Stimulated activated naive B cell treated with anti-CD40 and anti-IgM and Interleukin-4, amounts not matched to agents 10 μg/mL and 1 μg/mL and 100 μg/mL, for 72 hours (primary cell): Measurements from ENCODE around the gene LAMB4.

Source experiments
- ATAC-seq, 2 donors: fragments of 150-1000 bp; cut with Tn5 transposase; replicated peaks; 2 replicates each; pipeline ENCODE4 v1.10.0; 2021; ENCODE audit warnings: moderate library complexity in 1 of 2
- DNase-seq: peaks from one replicate; pipeline ENCODE4 v3.0.0; 2021
- H3K27ac Mint-ChIP-seq: one replicate; pipeline ENCODE4 v1.8.0; 2022; ENCODE audit warnings: mild to moderate bottlenecking, mixed read lengths
- H3K27me3 Mint-ChIP-seq, 2 donors: one replicate each; pipeline ENCODE4 v1.8.0; 2022; ENCODE audit warnings: mixed read lengths in 2 of 2
- H3K36me3 Mint-ChIP-seq, 2 donors: one replicate each; pipeline ENCODE4 v1.8.0; 2022; ENCODE audit warnings: mixed read lengths in 2 of 2, mild to moderate bottlenecking in 1 of 2
- H3K4me1 Mint-ChIP-seq, 2 donors: one replicate each; pipeline ENCODE4 v1.8.0; 2022; ENCODE audit warnings: mixed read lengths in 2 of 2, mild to moderate bottlenecking in 1 of 2
- H3K4me3 Mint-ChIP-seq, 2 donors: one replicate each; pipeline ENCODE4 v1.8.0; 2022; ENCODE audit warnings: mild to moderate bottlenecking in 2 of 2, mixed read lengths in 2 of 2, moderate library complexity in 1 of 2
- H3K9me3 Mint-ChIP-seq, 2 donors: one replicate each; pipeline ENCODE4 v1.8.0; 2022; ENCODE audit warnings: mixed read lengths in 2 of 2, mild to moderate bottlenecking in 1 of 2

Gene LAMB4

GRCh38 chr7:108147031-108147563 is 16.9 kb upstream of the LAMB4 start:
- ATAC-seq, result no peak
- Mint-ChIP-seq H3K9me3 (no peaks in the 10 kb centered on the region), H3K4me3 (no peak overlapping the region), H3K36me3 (no peaks in the 10 kb centered on the region), H3K4me1 (no peaks in the 10 kb centered on the region), H3K27me3 (peaks cover 12 to 19% of the 10 kb centered on the region in 2 donors), H3K27ac (no peak overlapping the region)
- DNase-seq, result no peak

DNA sequence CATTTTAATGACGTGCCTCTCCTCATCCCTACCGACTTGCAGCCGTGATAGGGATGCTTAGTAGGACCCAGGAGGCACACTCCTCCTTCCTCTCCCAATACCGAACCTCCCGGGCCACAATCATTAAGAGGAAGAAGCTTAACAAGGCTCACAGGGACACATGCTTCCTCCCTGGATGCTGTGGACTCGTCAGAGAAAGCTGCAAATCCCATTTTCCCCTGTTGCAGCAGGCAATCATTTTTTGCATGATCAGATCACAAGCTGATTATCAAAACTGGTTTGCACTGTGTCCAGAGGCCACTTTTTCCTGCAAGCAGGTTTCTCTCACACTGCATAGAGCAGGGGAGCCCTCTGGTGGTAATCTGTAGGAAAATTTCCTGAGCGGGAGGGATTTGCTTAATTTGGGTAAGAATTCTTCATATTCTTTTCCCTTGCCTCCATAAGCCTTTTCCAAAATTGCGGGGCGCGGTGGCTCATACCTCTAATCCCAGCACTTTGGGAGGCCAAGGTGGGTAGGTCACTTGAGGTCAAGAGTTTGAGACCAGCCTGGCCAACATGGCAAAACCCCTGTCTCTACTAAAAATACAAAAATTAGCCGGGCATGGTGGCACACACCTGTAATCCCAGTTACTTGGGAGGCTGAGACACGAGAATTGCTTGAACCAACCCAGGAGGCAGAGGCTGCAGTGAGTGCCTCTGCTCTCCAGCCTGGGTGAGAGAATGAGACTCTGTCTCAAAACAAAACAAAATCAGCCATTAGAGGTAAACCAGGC is 16.1 kb upstream of the LAMB4 start:
- DNase-seq (peak; percentile 39), ATAC-seq (peak; percentile 72 to 73)
- H3K4me1 Mint-ChIP-seq, result no peaks in the 10 kb centered on the region
- H3K27ac Mint-ChIP-seq, result no peak overlapping the region
- no peak overlapping the region for H3K4me3 Mint-ChIP-seq
- no peaks in the 10 kb centered on the region for H3K9me3 Mint-ChIP-seq
- H3K27me3 Mint-ChIP-seq, result peaks cover 10 to 15% of the 10 kb centered on the region in 2 donors
- no peaks in the 10 kb centered on the region for H3K36me3 Mint-ChIP-seq

- DNase-seq (no peak), ATAC-seq (no peak)
- Mint-ChIP-seq H3K4me1 (no peaks in the 10 kb centered on the region), H3K4me3 (no peak overlapping the region), H3K27me3 (peaks cover 10 to 15% of the 10 kb centered on the region in 2 donors), H3K9me3 (no peaks in the 10 kb centered on the region), H3K36me3 (no peaks in the 10 kb centered on the region), H3K27ac (no peak overlapping the region)
Measured at GRCh38 chr7:108145401-108145800, 15.2 kb upstream of the LAMB4 start.

DNA sequence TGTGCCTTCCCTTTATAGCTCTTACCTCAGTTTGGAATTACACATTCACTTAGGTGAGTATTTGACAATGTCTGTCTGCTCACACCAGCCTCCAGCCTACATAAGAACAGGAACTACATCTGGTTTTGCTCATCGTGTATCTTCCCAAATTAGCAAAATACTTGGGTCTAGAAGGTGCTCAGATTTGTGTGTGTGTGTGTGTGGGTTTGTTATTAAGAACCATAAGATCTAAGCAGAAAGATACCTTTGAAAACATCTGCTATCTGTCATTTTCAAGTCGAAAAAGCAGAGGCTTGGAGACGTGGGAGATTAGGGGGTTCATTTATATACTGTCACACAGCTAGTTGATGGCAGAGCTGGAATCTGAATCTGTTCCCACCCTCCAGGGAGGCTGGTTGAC is 14.8 kb upstream of the LAMB4 start:
- H3K27me3 Mint-ChIP-seq, result peaks cover 10% of the 10 kb centered on the region in 2 donors
- no peaks in the 10 kb centered on the region for H3K9me3 Mint-ChIP-seq
- no peaks in the 10 kb centered on the region for H3K4me1 Mint-ChIP-seq
- no peak overlapping the region for H3K27ac Mint-ChIP-seq
- ATAC-seq (no peak), DNase-seq (no peak)
- H3K36me3 Mint-ChIP-seq, result no peaks in the 10 kb centered on the region
- no peak overlapping the region for H3K4me3 Mint-ChIP-seq

- Mint-ChIP-seq H3K9me3 (no peaks in the 10 kb centered on the region), H3K4me1 (no peaks in the 10 kb centered on the region)
Measured at GRCh38 chr7:108143658-108144420, 13.7 kb upstream of the LAMB4 start.

DNA sequence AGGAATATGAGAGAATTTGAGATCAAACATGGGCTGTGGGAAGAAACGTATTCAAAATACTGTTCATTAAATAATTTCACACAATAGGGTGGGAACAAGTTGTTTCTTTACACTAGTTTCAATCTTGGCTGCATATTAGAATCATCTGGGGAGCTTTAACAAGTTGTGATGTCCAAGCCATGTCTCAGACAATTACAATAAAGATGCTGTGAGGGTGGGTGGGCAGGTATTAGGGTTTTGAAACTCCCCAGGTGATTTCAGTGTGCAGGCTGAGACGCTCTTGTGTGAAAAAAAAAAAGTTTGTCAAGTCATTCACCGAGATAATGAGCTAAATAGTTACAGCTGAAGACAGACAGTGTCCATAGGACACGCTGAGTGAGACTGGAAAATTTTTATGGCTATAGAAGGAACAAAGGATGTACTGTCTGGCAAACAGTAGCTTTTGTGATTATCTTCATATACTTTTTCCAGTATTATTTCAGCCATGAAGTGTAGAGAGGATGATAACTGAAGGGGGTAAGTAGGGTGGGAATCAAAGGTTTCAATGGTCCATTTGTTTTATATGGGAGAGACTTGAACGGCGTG is 12.6 kb upstream of the LAMB4 start:
- DNase-seq, result no peak
- Mint-ChIP-seq H3K9me3 (no peaks in the 10 kb centered on the region), H3K4me3 (no peak overlapping the region), H3K4me1 (peaks cover 4% of the 10 kb centered on the region in 2 donors), H3K27ac (no peak overlapping the region), H3K27me3 (peaks cover 5 to 10% of the 10 kb centered on the region in 2 donors), H3K36me3 (no peaks in the 10 kb centered on the region)
- ATAC-seq, result no peak

More at GRCh38 chr7:108143658-108144420, 13.7 kb upstream of the LAMB4 start:
- no peak for ATAC-seq
- Mint-ChIP-seq H3K27me3 (peaks cover 5 to 10% of the 10 kb centered on the region in 2 donors), H3K27ac (no peak overlapping the region), H3K36me3 (no peaks in the 10 kb centered on the region), H3K4me3 (no peak overlapping the region)
- no peak for DNase-seq

DNA sequence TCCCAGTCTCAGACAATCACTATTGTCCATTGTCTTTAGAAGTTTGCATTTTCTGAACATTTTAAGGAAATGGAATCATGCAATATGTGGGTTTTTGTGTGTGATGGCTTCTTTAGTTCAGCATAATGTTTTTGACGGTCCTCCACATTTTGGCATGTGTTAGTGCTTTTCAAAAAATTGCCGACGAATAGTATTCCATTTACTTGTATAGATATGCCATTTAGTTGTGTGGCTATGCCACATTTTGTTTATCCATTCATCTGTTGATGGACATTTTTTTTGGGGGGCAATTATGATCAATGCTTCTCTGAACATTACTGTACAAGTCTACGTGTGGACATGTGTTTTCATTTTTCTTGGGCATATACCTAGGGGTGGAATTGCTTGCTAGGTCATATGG is 12.0 kb upstream of the LAMB4 start:
- Mint-ChIP-seq H3K9me3 (peaks cover 0 to 2% of the 10 kb centered on the region in 2 donors), H3K27ac (no peak overlapping the region), H3K4me3 (no peak overlapping the region), H3K4me1 (peaks cover 7 to 10% of the 10 kb centered on the region in 2 donors), H3K27me3 (peaks cover 5 to 9% of the 10 kb centered on the region in 2 donors), H3K36me3 (peaks cover 0 to 5% of the 10 kb centered on the region in 2 donors)
- DNase-seq (no peak), ATAC-seq (no peak)

DNA sequence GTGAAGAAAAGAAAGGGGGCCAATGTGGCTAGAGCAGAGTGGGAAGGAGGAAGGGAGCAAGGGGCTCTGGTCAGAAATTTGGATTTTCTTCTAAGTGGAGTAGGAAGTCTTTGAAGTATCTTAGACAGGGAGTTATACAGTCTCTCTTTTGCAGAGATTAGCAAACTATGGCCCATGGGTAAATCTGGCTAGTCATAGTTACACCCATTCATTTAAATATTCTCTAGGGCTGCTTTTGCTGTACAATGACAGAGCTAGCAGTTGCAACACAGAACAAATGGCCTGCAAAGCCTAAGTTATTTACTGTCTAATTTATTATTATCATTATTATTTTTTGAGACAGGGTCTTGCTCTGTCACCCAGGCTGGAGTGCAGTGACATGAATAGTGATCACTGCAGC is 10.5 kb upstream of the LAMB4 start:
- H3K4me1 Mint-ChIP-seq, result peaks cover 15 to 23% of the 10 kb centered on the region in 2 donors

DNA sequence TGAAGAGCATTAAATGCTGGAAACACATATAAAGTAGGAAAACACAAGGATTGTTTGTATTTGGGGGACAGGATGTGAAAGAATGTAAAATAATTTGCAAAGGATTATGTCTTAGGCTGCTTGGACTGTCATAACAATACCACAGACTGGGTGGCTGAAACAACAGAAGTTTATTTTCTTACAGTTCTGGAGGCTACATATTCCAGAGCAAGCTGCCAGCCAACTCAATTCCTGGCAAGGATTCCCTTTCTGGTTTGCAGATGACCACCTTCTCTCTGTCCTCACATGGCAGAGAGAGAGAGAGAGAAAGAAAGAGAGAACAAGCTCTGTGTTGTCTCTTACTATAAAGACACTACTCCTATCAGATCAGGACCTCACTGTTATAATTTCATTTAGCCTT is 8.8 kb upstream of the LAMB4 start:
- no peak overlapping the region for H3K4me3 Mint-ChIP-seq
- ATAC-seq, result no peak

More for the DNA sequence above, 10.5 kb upstream of the LAMB4 start:
- Mint-ChIP-seq H3K4me3 (no peak overlapping the region), H3K36me3 (peaks cover 3 to 8% of the 10 kb centered on the region in 2 donors), H3K27ac (no peak overlapping the region), H3K9me3 (peaks cover 0 to 4% of the 10 kb centered on the region in 2 donors), H3K27me3 (peaks cover 5% of the 10 kb centered on the region in 2 donors)
- ATAC-seq (no peak), DNase-seq (no peak)

GRCh38 chr7:108137993-108138392 is 7.8 kb upstream of the LAMB4 start:
- peaks cover 0 to 4% of the 10 kb centered on the region in 2 donors for H3K9me3 Mint-ChIP-seq
- H3K27me3 Mint-ChIP-seq, result peaks cover 1 to 2% of the 10 kb centered on the region in 2 donors
- no peak for ATAC-seq
- peaks cover 27 to 48% of the 10 kb centered on the region in 2 donors for H3K4me1 Mint-ChIP-seq
- DNase-seq, result no peak
- no peak overlapping the region for H3K27ac Mint-ChIP-seq
- H3K36me3 Mint-ChIP-seq, result peaks cover 3 to 8% of the 10 kb centered on the region in 2 donors
- no peak overlapping the region for H3K4me3 Mint-ChIP-seq

More for the DNA sequence above, 8.8 kb upstream of the LAMB4 start:
- H3K4me1 Mint-ChIP-seq, result peaks cover 27 to 39% of the 10 kb centered on the region in 2 donors
- H3K9me3 Mint-ChIP-seq, result peaks cover 0 to 4% of the 10 kb centered on the region in 2 donors
- H3K27ac Mint-ChIP-seq, result no peak overlapping the region
- H3K27me3 Mint-ChIP-seq, result peaks cover 5% of the 10 kb centered on the region in 2 donors
- no peak for DNase-seq
- H3K36me3 Mint-ChIP-seq, result peaks cover 3 to 8% of the 10 kb centered on the region in 2 donors

- H3K27me3 Mint-ChIP-seq, result no peaks in the 10 kb centered on the region
- H3K27ac Mint-ChIP-seq, result no peak overlapping the region
Measured at GRCh38 chr7:108137040-108137439, 6.9 kb upstream of the LAMB4 start.

DNA sequence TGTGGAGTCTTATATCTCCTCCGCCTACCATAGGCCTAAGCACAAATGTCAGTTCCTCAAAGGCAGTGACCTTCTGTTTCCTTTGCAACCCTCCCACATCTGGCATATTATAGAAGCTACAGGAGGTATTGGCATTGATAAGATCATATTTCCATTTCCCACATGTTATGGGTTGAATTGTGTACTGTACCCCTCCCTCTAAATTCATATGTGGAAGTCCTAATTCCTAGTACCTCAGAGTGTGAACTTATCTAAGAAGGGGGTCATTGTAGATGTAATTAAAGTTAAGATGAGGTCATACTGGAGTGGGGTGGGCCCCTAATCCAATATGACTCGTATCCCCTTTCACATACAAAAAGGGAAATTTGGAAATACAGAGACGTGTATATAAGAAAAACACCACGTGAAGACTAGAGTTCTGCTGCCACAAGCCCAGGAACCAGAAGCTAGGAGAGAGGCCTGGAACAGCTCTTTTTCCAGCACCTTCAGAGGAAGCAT is 6.1 kb upstream of the LAMB4 start:
- ATAC-seq, result peak; percentile 72 to 77
- Mint-ChIP-seq H3K9me3 (peaks cover 0 to 4% of the 10 kb centered on the region in 2 donors), H3K4me3 (peak overlapping the region; percentile 45 to 75), H3K27me3 (no peaks in the 10 kb centered on the region), H3K36me3 (peaks cover 3 to 8% of the 10 kb centered on the region in 2 donors), H3K27ac (peak overlapping the region; percentile 95), H3K4me1 (peaks cover 28 to 53% of the 10 kb centered on the region in 2 donors)
- DNase-seq, result peak; percentile 21

More at GRCh38 chr7:108137040-108137439, 6.9 kb upstream of the LAMB4 start:
- H3K4me3 Mint-ChIP-seq, result no peak overlapping the region
- DNase-seq (no peak), ATAC-seq (no peak)
- H3K9me3 Mint-ChIP-seq, result peaks cover 0 to 4% of the 10 kb centered on the region in 2 donors
- H3K4me1 Mint-ChIP-seq, result peaks cover 28 to 53% of the 10 kb centered on the region in 2 donors
- H3K36me3 Mint-ChIP-seq, result peaks cover 3 to 8% of the 10 kb centered on the region in 2 donors

- peak; percentile 65 for DNase-seq
- Mint-ChIP-seq H3K9me3 (peaks cover 0 to 4% of the 10 kb centered on the region in 2 donors), H3K27ac (peak overlapping the region; percentile 95), H3K36me3 (peaks cover 3 to 8% of the 10 kb centered on the region in 2 donors), H3K4me1 (peaks cover 28 to 53% of the 10 kb centered on the region in 2 donors), H3K27me3 (no peaks in the 10 kb centered on the region), H3K4me3 (peak overlapping the region; percentile 45 to 75)
- peak; percentile 95 to 97 for ATAC-seq
Measured at GRCh38 chr7:108135446-108136190, 5.5 kb upstream of the LAMB4 start.
